Upper lobe of left lung (tissue), 6 donors: ENCODE results near the gene ITPR2. TPM values are rescaled to one million over a fixed set of nuclear protein-coding genes. Genes with fewer than 3 reads are reported as not detected.

ENCODE experiments used
- ATAC-seq, 2 donors: fragments of 200-7000 bp; cut with Tn5 transposase; one replicate each; pipeline ENCODE4 v1.9.1; 2022; ENCODE audit warnings: mild to moderate bottlenecking in 2 of 2, moderate library complexity in 2 of 2; ENCODE audit not compliant: low FRiP score in 2 of 2
- DNase-seq, 2 donors: peaks; one replicate each; pipeline ENCODE4 v3.0.0-alpha.2; 2019 to 2020
- H3K27ac ChIP-seq, 4 donors: fragments of 200-600 bp; sonication (generic); one replicate each; pipeline ENCODE4 v1.5.1; 2016 to 2019
- H3K27me3 ChIP-seq, 4 donors: fragments of 200-600 bp; sonication (generic); one replicate each; pipeline ENCODE4 v1.5.1; 2017 to 2019
- H3K36me3 ChIP-seq, 4 donors: fragments of 200-600 bp; sonication (generic); one replicate each; pipeline ENCODE4 v1.5.1; 2016 to 2019
- H3K4me1 ChIP-seq, 4 donors: fragments of 200-600 bp; sonication (generic); one replicate each; pipeline ENCODE4 v1.5.1; 2018 to 2019
- H3K4me3 ChIP-seq, 4 donors: fragments of 200-600 bp; sonication (generic); one replicate each; pipeline ENCODE4 v1.5.1; 2017 to 2019; ENCODE audit warnings: mild to moderate bottlenecking in 2 of 4, moderate library complexity in 1 of 4
- H3K9me3 ChIP-seq, 4 donors: fragments of 200-600 bp; sonication (generic); one replicate each; pipeline ENCODE4 v1.5.1; 2018 to 2019
- EP300 ChIP-seq, 4 donors: sonication (generic); formaldehyde crosslinking; IDR thresholded peaks; one replicate each; pipeline ENCODE4 v1.5.1; 2017; ENCODE audit warnings: antibody characterized with exemption in 4 of 4, control low read depth in 2 of 4
- POLR2A ChIP-seq, 4 donors: fragments of 450-650 bp; IDR thresholded peaks; one replicate each; pipeline ENCODE4 v1.5.1; 2016 to 2017; ENCODE audit warnings: antibody characterized with exemption in 4 of 4, mild to moderate bottlenecking in 2 of 4
- POLR2AphosphoS5 ChIP-seq, 2 donors: sonication (generic); formaldehyde crosslinking; IDR thresholded peaks; one replicate each; pipeline ENCODE4 v1.5.1; 2017; ENCODE audit warnings: antibody characterized with exemption in 2 of 2
- WGBS, 2 donors: methylation state at CpG; one replicate each; pipeline ENCODE4 v1.1.5; 2017 to 2018; 5-methylcytosine and 5-hydroxymethylcytosine counted together
- total RNA-seq, 6 donors: library from RNA; depleted of rRNA in 4 of 6; stranded (reverse); fragments of >200 nt in 4 of 6; gene quantifications; one replicate each; pipeline versions ENCODE4 v1.1.0 to v1.2.1, GENCODE V29; 2016 to 2021
- TF ChIP-seq, protein P1 (sequence below), 6 experiments: fragments of 450-650 bp in 4 of 6; fragments of 200-600 bp in 2 of 6; sonication (generic) in 2 of 6; IDR thresholded peaks; one replicate each; pipeline ENCODE4 v1.5.1; 2016 to 2019; ENCODE audit warnings: antibody characterized with exemption in 6 of 6
- donor health status: DM: no; HTN: no; CAD: no; lungs with moderate emphysema.
- donor health status: DM: no; HTN: yes; CAD: no; lungs with severe emphysema.

ITPR2 gene
- total RNA-seq, 6 donors from 2014 or later: 35.5 to 115 (median 45.0) TPM

DNA sequence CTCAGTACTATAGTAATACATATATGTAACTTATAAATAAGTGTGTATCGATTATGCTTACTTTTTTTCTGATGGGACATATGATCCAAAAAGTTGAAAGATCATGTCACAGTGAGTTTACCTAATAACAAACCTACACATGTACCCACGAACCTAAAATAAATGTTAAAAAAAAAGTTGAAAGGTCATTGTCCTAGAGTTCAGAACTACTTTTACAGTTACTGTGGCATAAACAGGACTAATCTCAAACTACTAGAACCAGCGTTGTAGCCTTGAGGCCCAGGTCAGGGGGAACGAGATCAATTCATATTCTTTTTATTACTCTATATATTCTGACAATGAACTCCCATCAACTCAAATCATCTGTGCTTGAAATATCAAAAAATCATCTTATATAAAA lies 81.8 kb downstream of the ITPR2 start:
- H3K27me3 ChIP-seq: no peaks in the 10 kb centered on the region
- WGBS, 2 donors: 90% methylated on average over 4 of the region's 4 CpGs
- no peaks in the 10 kb centered on the region for H3K36me3 ChIP-seq
- no peak for TF ChIP-seq POLR2AphosphoS5 (IDR thresholded peaks at IDR 0.05)
- no peak for TF ChIP-seq POLR2A (IDR thresholded peaks at IDR 0.05)
- no peak for TF ChIP-seq EP300 (IDR thresholded peaks at IDR 0.05)
- TF ChIP-seq, protein P1, sequence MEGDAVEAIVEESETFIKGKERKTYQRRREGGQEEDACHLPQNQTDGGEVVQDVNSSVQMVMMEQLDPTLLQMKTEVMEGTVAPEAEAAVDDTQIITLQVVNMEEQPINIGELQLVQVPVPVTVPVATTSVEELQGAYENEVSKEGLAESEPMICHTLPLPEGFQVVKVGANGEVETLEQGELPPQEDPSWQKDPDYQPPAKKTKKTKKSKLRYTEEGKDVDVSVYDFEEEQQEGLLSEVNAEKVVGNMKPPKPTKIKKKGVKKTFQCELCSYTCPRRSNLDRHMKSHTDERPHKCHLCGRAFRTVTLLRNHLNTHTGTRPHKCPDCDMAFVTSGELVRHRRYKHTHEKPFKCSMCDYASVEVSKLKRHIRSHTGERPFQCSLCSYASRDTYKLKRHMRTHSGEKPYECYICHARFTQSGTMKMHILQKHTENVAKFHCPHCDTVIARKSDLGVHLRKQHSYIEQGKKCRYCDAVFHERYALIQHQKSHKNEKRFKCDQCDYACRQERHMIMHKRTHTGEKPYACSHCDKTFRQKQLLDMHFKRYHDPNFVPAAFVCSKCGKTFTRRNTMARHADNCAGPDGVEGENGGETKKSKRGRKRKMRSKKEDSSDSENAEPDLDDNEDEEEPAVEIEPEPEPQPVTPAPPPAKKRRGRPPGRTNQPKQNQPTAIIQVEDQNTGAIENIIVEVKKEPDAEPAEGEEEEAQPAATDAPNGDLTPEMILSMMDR (IDR thresholded peaks at IDR 0.05): no peak
- DNase-seq (no peak), ATAC-seq (no peak)
- peaks cover 0 to 9% (median 4%) of the 10 kb centered on the region in 4 donors for H3K4me1 ChIP-seq
- no peak overlapping the region for H3K4me3 ChIP-seq
- H3K27ac ChIP-seq: no peak overlapping the region
- peaks cover 0 to 10% (median 5%) of the 10 kb centered on the region in 4 donors for H3K9me3 ChIP-seq

DNA sequence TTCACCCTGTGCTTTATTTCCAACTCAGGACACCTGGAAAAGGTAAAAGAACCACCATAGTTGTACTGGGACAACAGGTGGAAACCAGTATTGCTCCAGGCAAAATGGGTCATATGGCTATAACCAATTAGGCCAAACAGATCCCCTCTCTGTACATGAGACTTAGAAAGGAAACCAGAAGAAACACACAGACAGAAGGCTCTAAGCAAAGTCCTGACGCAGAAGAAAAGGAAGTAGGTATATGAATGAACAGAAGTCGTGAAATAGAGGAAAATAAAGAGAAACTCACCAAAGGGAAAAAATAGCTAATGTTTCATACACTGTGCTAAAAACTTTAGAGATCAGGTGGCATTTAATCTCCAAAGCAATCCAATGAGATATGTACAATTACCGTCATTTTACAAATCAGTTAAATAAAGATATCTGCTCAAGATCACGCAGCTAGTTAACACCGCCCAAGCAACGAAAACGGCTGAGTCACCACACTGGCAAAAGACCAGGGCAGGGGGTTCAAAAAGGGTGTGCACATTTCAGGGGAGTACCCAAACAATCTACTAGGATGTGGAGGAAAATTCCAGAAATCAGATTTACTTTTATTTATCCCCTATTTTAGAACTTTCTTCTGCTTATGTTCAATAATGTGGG lies 82.3 kb downstream of the ITPR2 start:
- no peaks in the 10 kb centered on the region for H3K36me3 ChIP-seq
- H3K4me1 ChIP-seq: peaks cover 0 to 9% (median 4%) of the 10 kb centered on the region in 4 donors
- TF ChIP-seq, protein P1 (IDR thresholded peaks at IDR 0.05): no peak
- TF ChIP-seq POLR2A (IDR thresholded peaks at IDR 0.05) (no peak), EP300 (IDR thresholded peaks at IDR 0.05) (no peak), POLR2AphosphoS5 (IDR thresholded peaks at IDR 0.05) (no peak)
- DNase-seq (no peak), ATAC-seq (peak in 1 of 2 donors; percentile 26)
- H3K9me3 ChIP-seq: peaks cover 0 to 8% (median 3%) of the 10 kb centered on the region in 4 donors
- H3K27me3 ChIP-seq: no peaks in the 10 kb centered on the region
- WGBS, 2 donors: 66 to 82% methylated on average over 7 of the region's 7 CpGs
- H3K4me3 ChIP-seq: no peak overlapping the region
- no peak overlapping the region for H3K27ac ChIP-seq

DNA sequence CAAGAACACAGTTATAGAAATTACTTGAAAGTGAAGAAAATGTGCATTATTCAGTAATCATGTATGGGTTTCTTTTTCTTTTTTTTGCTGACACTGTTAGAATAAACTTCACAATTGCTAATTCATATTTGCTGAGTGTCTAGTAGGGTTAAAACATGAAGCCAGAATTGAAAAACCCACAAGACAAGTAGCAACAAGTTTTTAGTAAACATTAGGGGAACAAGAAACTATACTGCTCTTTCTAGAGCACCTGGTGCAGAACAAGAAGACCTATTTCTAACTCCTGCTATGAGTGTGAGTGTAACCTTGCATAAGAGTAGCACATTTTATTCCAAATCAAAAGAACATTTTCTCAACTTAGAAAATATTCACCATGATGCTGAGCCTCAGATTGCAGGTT lies 83.2 kb downstream of the ITPR2 start:
- Histone ChIP-seq H3K4me3 (no peak overlapping the region), H3K27me3 (no peaks in the 10 kb centered on the region), H3K4me1 (peaks cover 0 to 9% (median 4%) of the 10 kb centered on the region in 4 donors), H3K9me3 (no peaks in the 10 kb centered on the region), H3K27ac (no peak overlapping the region), H3K36me3 (no peaks in the 10 kb centered on the region)
- TF ChIP-seq EP300 (IDR thresholded peaks at IDR 0.05) (no peak), POLR2A (IDR thresholded peaks at IDR 0.05) (no peak), POLR2AphosphoS5 (IDR thresholded peaks at IDR 0.05) (no peak)
- TF ChIP-seq, protein P1 (IDR thresholded peaks at IDR 0.05): no peak
- DNase-seq (no peak), ATAC-seq (no peak)

DNA sequence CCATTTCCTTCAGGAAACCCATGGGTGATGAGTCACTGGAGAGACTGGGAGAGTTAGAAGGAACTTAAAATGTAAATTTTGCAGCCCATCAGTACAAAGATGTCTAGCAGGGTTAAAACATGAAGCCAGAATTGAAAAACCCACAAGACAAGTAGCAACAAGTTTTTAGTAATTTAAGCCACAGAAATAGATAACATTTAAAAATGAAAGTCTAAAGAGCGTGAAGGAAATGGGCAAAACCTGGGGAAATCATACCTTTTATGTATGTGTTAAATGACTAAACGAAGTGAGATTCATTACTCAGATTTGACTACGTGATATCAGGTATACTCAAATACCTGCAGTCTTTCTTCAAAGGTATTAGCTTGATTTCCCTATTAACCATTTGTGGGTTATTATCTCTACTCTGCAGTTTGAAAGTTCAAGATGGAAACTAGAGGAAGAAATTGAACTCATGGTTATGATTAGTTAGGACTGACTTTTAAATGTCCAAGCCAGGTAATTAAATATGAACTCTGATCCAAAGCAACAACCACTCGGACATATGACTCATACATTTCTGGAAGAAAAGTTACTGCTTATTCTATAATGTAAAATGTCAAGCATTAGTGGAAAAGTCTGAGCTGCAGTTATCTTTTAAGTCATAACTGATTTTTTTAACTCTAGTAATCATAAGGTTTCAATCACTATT lies 84.1 kb downstream of the ITPR2 start:
- no peak for ATAC-seq
- Histone ChIP-seq H3K27ac (no peak overlapping the region), H3K4me3 (no peak overlapping the region), H3K9me3 (no peaks in the 10 kb centered on the region), H3K27me3 (no peaks in the 10 kb centered on the region), H3K4me1 (peaks cover 0 to 9% (median 4%) of the 10 kb centered on the region in 4 donors), H3K36me3 (no peaks in the 10 kb centered on the region)
- TF ChIP-seq, protein P1 (IDR thresholded peaks at IDR 0.05): no peak
- TF ChIP-seq POLR2A (IDR thresholded peaks at IDR 0.05): no peak
- no peak for TF ChIP-seq EP300 (IDR thresholded peaks at IDR 0.05)
- no peak for TF ChIP-seq POLR2AphosphoS5 (IDR thresholded peaks at IDR 0.05)
- 76 to 81% methylated on average over 4 of the region's 4 CpGs for WGBS, 2 donors
- DNase-seq: no peak
